Stimulated activated CD8-positive, alpha-beta memory T cell treated with anti-CD3 and anti-CD28 coated beads, Interleukin-7, amount 100 ng/mL, for 24 hours (primary cell): Measurements from ENCODE around the gene IQCH.
"Not testable (repeated sequence)": the region's sequence is repeated elsewhere in the genome, so short reads cannot be mapped to it uniquely, and the experiment has no call there.

ENCODE experiments used
- DNase-seq: peaks from one replicate; pipeline ENCODE4 v3.0.0-alpha.2; 2020; ENCODE audit warnings: low read depth

IQCH gene

DNA sequence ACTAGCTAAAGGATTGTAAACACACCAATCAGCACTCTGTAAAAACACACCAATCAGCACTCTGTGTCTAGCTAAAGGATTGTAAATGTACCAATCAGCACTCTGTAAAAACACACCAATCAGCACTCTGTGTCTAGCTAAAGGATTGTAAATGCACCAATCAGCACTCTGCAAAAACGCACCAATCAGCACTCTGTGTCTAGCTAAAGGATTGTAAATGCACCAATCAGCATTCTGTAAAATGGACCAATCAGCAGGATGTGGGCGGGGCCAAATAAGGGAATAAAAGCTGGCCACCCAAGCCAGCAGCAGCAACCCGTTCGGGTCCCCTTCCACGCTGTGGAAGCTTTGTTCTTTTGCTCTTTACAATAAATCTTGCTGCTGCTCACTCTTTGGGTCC is 8.0 kb upstream of the IQCH start:
- not testable (repeated sequence) for DNase-seq

DNA sequence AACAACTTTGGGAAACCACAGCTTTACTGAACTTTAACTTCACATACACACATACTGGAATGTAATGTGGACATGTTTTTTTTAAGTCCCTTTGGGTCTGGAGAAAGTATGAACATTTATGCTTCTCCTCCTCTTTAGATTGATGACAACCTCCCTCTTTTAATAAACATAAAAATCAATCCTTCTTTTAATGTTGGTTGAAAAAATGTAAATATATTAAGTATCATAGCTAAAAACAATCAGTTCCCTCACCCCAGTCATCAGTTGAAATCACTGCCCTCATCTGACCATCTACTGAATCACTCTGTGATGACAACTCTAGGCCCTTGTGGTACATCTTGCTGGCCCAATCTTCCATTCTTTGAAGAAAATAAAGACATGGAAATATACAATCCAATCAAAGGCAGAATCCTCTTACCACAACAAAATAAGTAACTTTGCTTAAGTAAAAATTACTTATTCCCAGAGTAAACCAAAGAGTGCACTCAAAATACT is 6.5 kb upstream of the IQCH start:
- DNase-seq, result no peak

DNA sequence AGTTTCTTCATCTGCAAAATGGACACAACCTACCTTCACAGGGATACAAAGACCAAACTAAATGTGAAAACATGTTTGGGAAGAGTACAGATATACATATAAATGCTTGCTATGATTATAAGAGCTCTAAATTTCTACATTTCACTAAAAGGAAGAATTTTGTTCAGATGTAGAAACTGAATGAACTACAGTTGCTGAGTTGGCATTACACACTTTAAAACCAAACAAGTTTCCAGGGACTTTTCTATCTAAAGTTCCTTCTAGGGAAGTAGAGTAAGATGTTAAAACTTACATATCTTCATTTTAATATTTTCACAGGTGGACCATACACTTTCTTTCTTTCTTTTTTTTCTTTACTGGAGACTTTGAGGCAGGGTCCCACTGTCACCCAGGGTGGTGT is 4.8 kb upstream of the IQCH start:
- no peak for DNase-seq

DNA sequence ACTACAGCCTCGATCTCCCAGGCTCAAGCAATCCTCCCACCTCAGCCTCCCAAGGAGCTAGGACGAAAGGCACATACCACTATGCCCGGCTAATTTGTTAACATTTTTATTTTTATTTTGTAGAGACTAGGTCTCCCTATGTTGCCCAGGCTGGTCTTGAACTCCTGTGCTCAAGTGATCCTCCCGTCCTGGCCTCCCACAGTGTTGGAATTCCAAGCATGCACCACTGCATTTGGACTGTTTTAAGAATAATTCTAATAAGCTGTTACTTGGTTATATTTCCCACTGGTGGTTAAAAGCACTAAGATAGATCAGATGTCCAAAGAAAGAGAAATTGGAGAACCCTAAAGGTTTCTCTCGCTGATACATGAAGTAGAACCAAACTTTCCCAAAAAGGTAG is 3.3 kb upstream of the IQCH start:
- DNase-seq, result no peak

DNA sequence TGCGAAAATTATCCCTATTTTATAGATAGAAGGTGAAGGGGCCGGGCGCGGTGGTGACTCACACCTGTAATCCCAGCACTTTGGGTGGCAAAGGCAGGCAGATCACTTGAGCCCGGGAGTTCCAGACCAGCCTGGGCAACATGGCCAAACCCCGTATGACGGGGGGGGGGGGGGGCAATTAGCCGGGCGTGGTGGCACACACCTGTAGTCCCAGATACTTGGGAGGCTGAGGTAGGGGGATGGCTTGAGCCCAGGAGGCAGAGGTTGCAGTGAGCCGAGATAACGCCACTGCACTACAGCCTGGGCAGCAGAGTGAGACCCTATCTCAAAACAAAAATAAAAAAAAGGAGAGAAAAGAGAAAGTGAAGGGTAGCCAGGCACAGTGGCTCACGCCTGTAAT is 1.5 kb upstream of the IQCH start:
- DNase-seq, result no peak

DNA sequence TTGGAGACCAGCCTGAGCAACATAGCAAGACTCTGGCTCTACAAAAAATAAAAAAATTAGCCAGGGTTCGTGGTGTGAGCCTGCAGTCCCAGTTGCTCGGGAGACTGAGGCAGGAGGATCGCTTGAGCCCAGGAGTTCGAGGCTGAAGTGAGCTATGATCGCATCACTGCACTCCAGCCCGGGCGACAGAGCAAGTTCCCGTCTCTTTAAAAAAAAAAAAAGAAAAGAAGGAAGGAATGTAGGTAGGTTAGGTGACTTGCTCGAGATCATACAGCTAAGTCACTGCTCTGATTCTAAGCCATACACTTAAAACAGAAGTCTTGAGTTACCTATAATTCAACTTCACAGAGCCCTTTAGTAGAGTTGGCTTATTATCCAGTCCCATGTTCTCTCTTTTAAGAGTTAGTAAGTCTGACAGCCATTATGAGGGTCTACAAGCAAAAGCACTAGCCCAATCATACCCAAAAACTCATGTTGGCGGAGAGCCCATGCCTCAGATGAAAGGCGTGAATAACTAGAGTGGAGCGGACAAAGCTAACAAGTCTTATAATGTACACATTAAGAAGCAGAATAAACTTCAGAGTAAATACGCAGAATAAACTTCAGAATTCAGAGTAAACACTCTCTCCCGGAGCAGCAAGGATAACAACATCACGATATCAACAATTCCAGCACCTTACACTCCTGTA is 893 bp upstream of the IQCH start:
- no peak for DNase-seq

DNA sequence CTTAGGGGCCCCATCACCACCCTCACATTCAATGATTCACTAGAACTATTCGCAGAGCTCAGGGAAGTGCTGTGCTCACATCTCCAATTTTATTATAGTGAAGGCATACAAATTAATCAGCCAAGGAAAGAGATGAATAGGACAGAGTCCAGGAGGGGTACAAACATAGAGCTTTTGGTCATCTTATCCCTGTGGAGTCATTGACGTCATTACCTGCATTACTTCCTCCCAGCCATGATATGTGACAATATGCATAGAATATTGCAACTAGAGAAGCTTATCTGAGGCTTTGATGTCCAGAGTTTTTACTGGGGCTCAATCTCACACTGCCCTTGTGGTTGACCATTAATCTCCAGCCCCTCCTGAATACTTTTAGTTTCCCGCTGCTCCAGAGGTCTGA is 1.5 kb downstream of the IQCH start:
- DNase-seq, result no peak

DNA sequence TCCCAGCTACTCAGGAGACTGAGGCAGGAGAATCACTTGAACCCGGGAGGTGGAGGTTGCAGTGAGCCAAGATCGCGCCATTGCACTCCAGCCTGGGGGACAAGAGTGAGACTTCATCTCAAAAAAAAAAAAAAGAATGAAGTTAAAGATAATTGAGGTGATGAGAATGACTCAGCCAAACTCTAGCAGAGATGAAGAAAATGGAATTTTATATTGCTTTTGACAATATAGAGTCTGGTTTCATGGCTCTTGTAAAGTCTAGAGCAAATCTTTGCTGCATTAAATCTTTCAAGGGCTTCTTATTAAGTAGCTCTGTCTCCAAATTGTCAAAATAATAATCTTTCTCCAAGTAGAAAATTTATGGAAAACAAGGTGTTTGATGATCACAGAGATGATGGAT is 3.8 kb downstream of the IQCH start:
- not testable (repeated sequence) for DNase-seq

DNA sequence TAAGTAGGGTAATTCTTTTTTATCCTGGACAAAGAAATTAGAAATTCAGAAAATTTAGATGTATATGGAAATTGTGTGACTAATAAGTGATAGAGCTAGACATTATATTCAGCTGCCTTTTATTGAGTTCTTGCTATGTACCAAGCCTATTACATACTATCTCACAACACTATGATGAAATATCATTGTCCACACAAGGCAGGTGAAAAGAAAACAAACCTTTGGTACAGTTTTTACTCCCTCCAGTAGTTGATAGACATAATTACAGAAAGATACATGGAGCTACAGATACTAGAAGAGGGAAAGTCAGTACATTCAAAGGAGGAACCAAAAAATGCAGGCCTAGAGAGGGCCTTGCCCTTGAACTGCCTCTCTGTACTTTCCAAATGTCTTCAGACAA is 4.8 kb downstream of the IQCH start:
- no peak for DNase-seq

DNA sequence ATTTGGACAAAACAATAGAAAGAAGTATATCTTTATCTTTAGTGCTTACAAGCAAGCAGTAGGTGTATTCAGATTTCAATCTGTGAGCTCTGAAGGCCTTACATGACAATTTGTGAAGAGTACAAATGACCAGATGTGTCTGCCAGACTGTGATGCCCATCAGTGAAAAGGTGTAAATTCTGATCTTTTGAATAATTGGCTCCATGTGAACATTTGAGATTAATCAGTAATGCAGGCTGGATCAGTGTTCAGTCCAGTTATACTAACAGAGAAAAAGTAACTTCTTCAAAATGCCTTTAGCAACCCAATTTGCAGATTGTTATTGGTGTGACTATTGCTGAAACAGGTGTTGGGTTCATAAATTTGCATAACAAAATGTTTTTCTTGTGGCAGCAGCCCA is 5.2 kb downstream of the IQCH start:
- DNase-seq, result no peak

DNA sequence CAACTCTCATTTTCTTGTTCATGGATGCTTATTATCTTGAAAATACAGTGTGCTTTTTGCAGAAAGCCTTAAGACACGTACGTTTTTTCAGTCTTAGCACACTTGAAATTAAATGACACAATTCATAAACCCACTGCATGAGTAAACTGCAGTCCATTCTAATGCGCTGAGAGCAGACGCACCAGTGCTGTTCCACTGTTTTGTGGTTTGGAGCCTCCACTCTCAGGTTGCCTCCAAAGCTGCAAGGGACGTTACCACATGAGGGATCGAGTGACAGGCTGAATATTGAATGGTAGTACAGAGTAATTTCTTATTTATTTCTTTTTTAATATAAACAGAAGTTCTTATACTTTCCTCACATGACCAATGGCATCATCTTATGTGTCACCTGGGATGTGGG is 12.3 kb downstream of the IQCH start:
- no peak for DNase-seq

DNA sequence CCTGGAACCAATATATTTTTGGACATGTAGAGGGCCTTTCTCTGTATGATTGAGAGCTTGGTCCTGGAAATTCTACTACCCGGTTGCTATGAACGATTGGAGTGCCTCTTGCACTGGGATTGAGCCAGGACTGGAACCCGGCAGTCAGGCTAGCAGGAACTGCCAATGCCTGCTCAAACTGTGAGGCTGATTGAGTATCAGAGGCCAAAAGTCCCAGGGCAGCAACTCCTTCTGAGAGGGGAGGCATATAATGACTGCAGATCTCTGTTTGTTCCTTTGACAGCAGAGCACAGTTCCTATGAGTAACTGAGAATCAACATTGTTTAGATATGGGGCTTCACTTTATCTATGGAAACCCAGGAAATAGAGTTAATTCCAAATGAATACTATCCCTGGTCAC is 12.9 kb downstream of the IQCH start:
- no peak for DNase-seq

DNA sequence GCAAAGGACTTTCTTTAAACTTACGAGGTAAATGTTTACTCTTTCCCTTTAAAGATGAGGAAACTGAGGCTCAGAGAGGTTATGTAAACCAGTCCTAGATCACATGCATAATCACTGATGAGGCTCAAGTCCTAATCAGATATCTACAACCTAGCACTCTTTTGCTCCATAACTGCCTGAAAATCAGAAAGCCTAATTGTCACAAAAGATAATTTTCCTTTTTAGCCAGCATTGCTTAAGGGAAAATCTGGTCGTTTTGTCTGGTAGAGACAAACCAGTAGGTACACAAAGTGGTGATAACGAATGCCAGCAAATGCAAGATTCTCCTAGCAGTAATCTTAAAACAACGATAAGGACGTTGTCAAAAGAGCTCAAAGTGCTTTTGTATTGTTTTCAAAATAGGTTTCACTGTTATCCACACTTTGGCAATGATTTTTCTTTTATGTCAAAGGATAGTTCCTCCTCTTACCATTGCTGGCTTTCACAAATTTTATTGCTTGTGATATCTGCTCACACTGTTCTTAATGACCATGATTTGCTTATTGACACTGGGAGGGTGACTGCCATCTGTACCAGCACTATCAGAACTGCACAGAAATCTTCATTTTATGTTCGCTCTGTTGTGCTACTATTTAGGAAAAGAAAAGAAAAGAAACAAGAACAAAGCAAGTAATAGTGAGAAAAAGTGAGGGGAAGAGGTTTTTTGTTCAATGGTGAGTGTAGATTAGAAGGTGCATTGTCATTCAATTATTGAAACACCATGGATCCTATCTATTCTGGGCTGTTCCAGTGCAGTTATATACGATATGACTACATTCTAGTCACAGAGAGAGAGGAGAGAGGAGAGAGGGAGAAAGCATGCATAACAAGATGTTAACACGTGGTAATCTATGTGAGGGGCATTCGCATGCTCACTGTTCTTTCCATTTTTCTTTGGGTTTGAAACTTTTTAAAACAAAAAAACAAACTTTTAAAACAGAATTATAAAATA is 13.7 kb downstream of the IQCH start:
- DNase-seq, result no peak

DNA sequence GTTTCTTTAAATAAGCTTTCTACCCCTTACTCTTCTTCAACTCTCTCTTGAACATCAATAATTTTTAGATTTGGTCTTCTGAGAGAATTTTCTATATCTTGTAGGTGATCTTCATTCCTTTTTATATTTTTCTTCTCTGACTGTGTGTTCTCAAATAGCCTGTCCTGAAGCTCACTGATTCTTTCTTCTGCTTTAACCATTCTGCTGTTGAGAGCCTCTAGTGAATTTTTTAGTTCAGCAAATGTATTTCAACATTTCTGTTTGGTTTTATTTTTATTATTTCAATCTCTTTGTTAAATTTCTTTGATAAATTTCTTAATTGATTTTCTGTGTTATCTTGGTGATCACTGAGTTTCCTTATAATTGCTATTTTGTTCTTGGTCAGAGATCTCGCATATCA is 19.6 kb downstream of the IQCH start:
- no peak for DNase-seq

DNA sequence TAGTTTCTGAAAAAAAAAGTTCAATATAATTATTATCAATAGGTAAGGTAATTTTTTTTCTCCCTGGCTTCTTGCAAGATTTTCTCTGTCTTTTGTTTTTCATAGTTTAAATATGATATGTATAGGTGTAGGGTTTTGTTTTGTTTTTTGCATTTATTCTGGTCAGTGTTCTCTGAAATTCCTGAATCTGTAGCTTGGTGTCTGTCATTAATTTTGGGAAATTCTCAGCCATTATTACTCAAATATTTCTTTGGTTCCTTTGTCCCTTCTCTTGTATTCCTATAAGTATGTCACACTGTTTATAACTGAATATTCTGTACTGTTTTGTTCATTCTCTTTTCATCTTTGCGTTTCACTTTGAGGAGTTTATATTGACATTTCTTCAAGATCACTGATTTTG is 22.1 kb downstream of the IQCH start:
- DNase-seq, result no peak

DNA sequence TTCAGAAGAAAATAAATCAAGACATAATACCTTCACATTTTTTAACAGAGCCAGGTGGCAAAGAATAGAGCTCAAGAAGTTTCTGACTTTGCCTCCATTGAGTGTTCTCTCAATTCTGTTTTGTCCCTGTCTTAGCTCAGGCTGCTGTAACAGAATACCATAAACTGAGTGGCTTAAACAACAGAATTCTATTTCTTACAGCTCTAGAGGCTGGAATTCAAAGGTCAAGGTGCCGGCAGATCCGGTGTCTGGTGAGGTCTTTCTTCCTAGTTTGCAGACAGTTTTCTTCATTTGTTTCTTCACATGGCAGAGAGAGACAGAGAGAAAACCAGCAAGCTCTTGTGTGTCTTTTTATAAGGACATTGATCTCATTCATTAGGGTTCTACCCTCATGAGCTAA is 25.6 kb downstream of the IQCH start:
- DNase-seq, result no peak

DNA sequence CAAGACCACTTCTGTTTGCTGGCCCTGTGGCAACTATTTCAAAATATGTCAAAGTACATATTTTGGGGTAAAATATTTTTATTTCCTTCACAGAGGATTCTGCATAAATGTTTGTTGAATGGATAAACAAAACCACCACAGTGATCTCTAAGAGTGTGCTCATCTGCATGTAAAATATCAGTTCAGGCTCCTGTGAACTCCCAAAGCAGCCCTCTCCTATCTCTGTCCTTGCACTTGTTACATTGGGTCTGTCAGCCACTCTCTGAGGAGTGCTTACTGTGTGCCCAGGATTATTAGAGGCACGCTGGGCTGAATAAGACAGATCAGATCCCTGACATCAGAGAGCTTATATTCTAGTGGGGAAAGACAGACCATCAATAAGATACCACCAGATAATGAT is 27.1 kb downstream of the IQCH start:
- no peak for DNase-seq

DNA sequence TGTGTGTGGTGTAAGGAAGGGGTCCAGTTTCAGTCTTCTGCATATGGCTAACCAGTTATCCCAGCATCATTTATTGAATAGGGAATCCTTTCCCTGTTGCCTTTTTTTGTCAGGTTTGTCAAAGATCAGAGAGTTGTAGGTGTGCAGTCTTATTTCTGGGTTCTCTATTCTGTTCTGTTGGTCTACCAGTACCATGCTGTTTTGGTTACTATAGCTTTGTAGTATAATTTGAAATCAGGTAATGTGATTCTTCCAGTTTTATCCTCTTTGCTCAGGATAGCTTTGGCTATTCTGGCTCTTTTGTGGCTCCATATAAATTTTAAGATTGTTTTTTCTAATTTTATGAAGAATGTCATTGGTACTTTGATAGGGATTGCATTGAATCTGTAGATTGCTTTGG is 31.0 kb downstream of the IQCH start:
- not testable (repeated sequence) for DNase-seq

DNA sequence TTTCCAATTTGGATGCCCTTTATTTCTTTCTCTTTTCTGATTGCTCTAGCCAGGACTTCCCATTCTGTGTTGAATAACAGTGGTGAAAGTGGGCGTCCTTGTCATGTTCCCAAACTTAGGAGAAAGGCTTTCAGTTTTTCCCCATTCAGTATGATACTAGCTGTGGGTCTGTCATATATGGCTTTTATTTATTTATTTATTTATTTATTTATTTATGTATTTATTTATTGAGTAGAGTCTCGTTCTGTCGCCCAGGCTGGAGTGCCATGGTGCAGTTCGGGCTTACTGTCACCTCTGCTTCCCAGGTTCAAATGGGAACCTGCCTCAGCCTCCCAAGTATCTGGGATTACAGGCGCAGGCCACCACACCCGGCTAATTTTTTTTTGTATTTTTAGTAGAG is 31.8 kb downstream of the IQCH start:
- DNase-seq, result not testable (repeated sequence)

DNA sequence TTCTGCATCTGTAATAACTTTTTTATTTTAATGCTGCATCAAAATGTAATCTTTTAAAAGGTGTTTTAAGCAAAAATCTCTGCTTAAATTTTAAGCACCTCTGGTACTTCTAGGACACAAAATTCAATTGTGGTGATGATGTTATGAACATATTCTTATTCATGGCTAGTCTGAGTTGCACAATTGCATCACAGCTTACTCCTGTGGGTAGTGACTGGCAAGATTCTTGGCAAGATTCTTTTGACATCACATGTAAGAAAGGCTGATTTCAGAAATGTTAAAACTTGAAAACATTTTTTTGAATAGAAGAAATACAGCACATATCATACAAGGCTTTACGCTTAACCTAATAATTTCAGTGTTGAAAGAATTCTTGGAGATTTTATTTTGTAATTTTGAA is 35.7 kb downstream of the IQCH start:
- DNase-seq, result no peak

DNA sequence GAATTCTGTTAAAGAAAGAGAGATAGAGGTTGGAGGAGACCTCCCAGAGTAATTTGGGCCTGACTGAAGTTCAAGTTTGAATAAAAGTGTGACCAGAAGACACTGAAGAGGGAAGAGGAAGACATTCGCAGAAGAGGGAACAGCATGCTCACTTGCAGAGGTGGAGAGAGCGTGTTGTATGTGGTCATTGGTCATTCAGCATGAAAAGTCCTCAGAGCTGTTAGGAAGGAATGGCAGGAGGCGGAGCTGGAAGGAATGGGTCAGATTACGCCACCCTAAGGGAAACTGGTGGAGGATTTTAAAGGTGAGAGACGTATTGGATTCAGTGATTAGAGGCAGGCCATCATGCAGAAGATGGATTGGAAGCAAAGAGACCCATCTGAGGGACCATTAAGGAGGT is 41.6 kb downstream of the IQCH start:
- no peak for DNase-seq

DNA sequence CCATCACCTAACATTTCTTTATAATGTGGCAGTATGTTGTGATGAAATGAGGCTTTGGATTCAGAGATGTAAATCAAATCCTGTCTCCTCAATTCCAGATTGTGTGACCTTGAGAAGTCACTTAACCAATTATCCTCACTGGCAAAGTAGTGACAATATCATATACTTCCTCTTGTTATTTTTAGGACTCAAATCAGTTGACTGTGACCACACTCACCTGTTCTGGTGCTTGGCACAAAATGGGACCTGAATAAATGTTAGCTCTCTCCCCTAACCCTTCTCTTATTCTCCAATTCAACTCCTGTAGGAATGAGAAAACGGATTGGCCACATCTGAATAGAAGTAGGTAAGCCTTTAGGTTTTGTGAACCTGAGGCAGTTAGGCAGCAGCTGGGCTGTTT is 42.1 kb downstream of the IQCH start:
- no peak for DNase-seq

DNA sequence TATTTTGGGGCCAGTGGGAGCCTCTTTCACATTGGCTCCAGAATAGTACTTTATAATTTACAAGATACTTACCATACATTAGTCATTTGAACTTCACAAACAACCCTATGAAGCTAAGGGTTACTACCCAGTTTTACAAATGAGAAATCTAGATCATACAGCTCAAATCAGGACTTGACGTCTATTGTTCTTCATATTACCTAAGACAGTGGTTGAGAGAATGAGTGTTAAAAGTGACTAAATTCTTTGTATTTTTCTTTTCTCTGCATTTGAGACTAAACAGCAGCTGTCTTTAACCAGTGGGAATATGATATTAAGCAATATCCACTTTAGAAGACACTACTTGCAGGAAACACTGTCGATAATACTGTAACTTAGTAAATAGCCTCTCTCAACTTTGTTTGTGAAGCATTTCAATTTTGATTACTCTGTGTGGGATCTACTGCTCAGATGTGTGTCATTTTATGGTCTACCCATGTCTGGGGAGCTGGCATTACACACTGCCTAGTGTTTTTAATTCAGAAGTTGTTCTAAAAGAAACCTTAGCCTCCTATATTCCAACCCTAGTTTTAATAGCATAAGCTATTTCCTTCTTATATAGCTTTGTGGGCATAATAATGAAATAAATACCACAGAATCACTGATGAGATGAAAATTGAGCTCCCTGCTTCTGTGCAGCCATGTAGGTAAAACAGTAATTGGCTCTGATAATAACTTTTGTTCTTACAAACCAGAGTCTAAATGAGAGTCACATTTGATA is 45.9 kb downstream of the IQCH start:
- no peak for DNase-seq
